ENCODE data around the gene ADSS1.

Gene ADSS1

GRCh38 chr14:104751539-104752422 lies 27.8 kb downstream of the ADSS1 start:
- DNase-seq (ENCODE audit: low spot score): no peak

GRCh38 chr14:104752423-104752734 lies 28.4 kb downstream of the ADSS1 start:
- no peak for DNase-seq (ENCODE audit: low spot score)

GRCh38 chr14:104752735-104753527 lies 28.9 kb downstream of the ADSS1 start, which contains the start of gene SIVA1:
Gene SIVA1 (plus strand): TSS chr14:104753147. CDS start chr14:104753202, 55 bp downstream.
- DNase-seq (ENCODE audit: low spot score): peak; percentile 98

GRCh38 chr14:104753528-104754212 lies 29.6 kb downstream of the ADSS1 start:
- no peak for DNase-seq (ENCODE audit: low spot score)

- DNase-seq (ENCODE audit: low spot score): no peak
Observed at GRCh38 chr14:104754213-104754851, 30.3 kb downstream of the ADSS1 start.

- DNase-seq (ENCODE audit: low spot score): no peak
Observed at GRCh38 chr14:104755621-104756020, 31.6 kb downstream of the ADSS1 start.

- DNase-seq (ENCODE audit: low spot score): no peak
Observed at GRCh38 chr14:104756477-104757237, 32.6 kb downstream of the ADSS1 start.

- DNase-seq (ENCODE audit: low spot score): no peak
Observed at GRCh38 chr14:104757238-104757585, 33.2 kb downstream of the ADSS1 start.

GRCh38 chr14:104757681-104758392 lies 33.8 kb downstream of the ADSS1 start:
- no peak for DNase-seq (ENCODE audit: low spot score)

GRCh38 chr14:104758981-104759969 lies 35.2 kb downstream of the ADSS1 start:
- no peak for DNase-seq (ENCODE audit: low spot score)

- DNase-seq (ENCODE audit: low spot score): no peak
Observed at GRCh38 chr14:104765517-104765916, 41.5 kb downstream of the ADSS1 start.

- DNase-seq (ENCODE audit: low spot score): no peak
Observed at GRCh38 chr14:104766256-104766862, 42.3 kb downstream of the ADSS1 start.

- no peak for DNase-seq (ENCODE audit: low spot score)
Observed at GRCh38 chr14:104766863-104767633, 43.0 kb downstream of the ADSS1 start.

GRCh38 chr14:104767634-104767918 lies 43.5 kb downstream of the ADSS1 start:
- DNase-seq (ENCODE audit: low spot score): no peak

- peak; percentile 77 for DNase-seq (ENCODE audit: low spot score)
Observed at GRCh38 chr14:104768437-104769323, 44.7 kb downstream of the ADSS1 start.

- DNase-seq (ENCODE audit: low spot score): no peak
Observed at GRCh38 chr14:104769324-104770071, 45.5 kb downstream of the ADSS1 start.
